ENCODE results near the gene URAD.
"Not testable (repeated sequence)": the region's sequence is repeated elsewhere in the genome, so short reads cannot be mapped to it uniquely, and the experiment has no call there.

Gene URAD

GRCh38 chr13:27988520-27988919, at the start of gene URAD:
URAD (minus strand) TSS chr13:27988693; CDS start chr13:27988637, 56 bp downstream.
- no peak for DNase-seq (ENCODE audit: low spot score)

- no peak for DNase-seq (ENCODE audit: low spot score)
Measured at GRCh38 chr13:28037399-28037798, 48.9 kb upstream of the URAD start.

GRCh38 chr13:28035146-28035782, 46.8 kb upstream of the URAD start:
- no peak for DNase-seq (ENCODE audit: low spot score)

GRCh38 chr13:28033894-28034655, 45.6 kb upstream of the URAD start:
- DNase-seq (ENCODE audit: low spot score) = no peak

- DNase-seq (ENCODE audit: low spot score) = not testable (repeated sequence)
Measured at GRCh38 chr13:28032438-28032837, 43.9 kb upstream of the URAD start.

GRCh38 chr13:28031896-28032288, 43.4 kb upstream of the URAD start:
- DNase-seq (ENCODE audit: low spot score) = no peak

GRCh38 chr13:28031220-28031895, 42.9 kb upstream of the URAD start:
- peak; percentile 8 for DNase-seq (ENCODE audit: low spot score)

GRCh38 chr13:28027607-28028364, 39.3 kb upstream of the URAD start:
- DNase-seq (ENCODE audit: low spot score) = no peak

- DNase-seq (ENCODE audit: low spot score) = no peak
Measured at GRCh38 chr13:28027071-28027470, 38.6 kb upstream of the URAD start.

GRCh38 chr13:28026508-28026907, 38.0 kb upstream of the URAD start:
- no peak for DNase-seq (ENCODE audit: low spot score)

- DNase-seq (ENCODE audit: low spot score) = no peak
Measured at GRCh38 chr13:28022848-28023518, 34.5 kb upstream of the URAD start.

GRCh38 chr13:28014301-28014700, 25.8 kb upstream of the URAD start:
- no peak for DNase-seq (ENCODE audit: low spot score)

- no peak for DNase-seq (ENCODE audit: low spot score)
Measured at GRCh38 chr13:28013482-28013881, 25.0 kb upstream of the URAD start.

GRCh38 chr13:28012896-28013295, 24.4 kb upstream of the URAD start:
- DNase-seq (ENCODE audit: low spot score) = no peak

GRCh38 chr13:28012383-28012782, 23.9 kb upstream of the URAD start:
- no peak for DNase-seq (ENCODE audit: low spot score)

- DNase-seq (ENCODE audit: low spot score) = no peak
Measured at GRCh38 chr13:28010046-28010445, 21.6 kb upstream of the URAD start.

- DNase-seq (ENCODE audit: low spot score) = not testable (repeated sequence)
Measured at GRCh38 chr13:28005016-28005415, 16.5 kb upstream of the URAD start.

- DNase-seq (ENCODE audit: low spot score) = no peak
Measured at GRCh38 chr13:28002886-28003698, 14.6 kb upstream of the URAD start.

GRCh38 chr13:28001837-28002473, 13.5 kb upstream of the URAD start:
- DNase-seq (ENCODE audit: low spot score) = no peak

- no peak for DNase-seq (ENCODE audit: low spot score)
Measured at GRCh38 chr13:28001049-28001448, 12.6 kb upstream of the URAD start.
